Measurements from ENCODE around the gene LGALS9.

GRCh38 chr17:27669136-27669535 is 38.1 kb downstream of the LGALS9 start:
- no peak for TF ChIP-seq CTCF (conservative IDR thresholded peaks at IDR 0.05 in 1 of 2, IDR thresholded peaks at IDR 0.05 in 1 of 2; ENCODE audit: low read depth in 1 of 2, low read length in 2 of 2)
- no peak for TF ChIP-seq EZH2 (IDR thresholded peaks at IDR 0.05; ENCODE audit: low read length, missing control alignments)
